SW480 (cell line): ENCODE data around the gene FLACC1.

Source experiments
- DNase-seq: peaks from one replicate; pipeline ENCODE4 v3.0.0-alpha.2; 2016; ENCODE audit warnings: low spot score

Gene FLACC1

DNA sequence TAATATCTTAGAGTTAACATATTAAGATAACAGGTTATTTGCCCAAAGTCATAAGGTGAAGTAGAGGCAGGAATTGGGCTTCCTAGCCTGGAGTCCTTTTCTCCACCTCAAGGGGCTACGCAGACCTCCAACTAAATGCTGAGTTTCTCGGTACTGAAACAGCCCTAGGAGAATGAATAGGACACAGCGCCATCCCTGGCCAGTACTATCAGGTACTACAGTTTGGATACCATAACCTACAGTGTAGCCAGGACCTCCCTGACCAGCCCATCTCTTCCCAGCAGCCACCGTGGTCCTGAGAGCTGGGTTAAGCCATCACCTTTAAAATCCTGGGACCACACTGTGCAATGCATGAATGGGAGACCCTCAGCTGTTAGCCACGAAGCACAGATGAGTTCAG lies 81.2 kb downstream of the FLACC1 start:
- DNase-seq = no peak

DNA sequence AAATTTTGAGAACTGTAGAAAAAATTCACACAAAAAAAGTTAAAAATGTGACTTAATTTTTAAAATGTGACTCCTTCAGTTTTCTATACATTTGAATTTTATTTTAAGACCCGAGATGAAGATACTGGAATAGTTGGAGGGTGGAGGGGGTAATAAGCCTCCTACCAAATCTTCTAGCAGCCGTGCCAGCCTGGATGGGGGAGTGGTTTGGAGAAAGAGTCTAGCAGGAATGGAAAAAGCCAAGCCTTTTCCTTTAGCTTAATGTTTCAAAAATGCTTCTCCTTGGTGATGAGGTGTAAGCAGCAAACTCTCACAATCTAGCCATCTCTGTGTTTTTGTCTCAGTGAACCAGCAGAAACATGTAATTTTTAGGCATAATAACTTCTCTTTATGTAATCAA lies 82.1 kb downstream of the FLACC1 start:
- DNase-seq = no peak

DNA sequence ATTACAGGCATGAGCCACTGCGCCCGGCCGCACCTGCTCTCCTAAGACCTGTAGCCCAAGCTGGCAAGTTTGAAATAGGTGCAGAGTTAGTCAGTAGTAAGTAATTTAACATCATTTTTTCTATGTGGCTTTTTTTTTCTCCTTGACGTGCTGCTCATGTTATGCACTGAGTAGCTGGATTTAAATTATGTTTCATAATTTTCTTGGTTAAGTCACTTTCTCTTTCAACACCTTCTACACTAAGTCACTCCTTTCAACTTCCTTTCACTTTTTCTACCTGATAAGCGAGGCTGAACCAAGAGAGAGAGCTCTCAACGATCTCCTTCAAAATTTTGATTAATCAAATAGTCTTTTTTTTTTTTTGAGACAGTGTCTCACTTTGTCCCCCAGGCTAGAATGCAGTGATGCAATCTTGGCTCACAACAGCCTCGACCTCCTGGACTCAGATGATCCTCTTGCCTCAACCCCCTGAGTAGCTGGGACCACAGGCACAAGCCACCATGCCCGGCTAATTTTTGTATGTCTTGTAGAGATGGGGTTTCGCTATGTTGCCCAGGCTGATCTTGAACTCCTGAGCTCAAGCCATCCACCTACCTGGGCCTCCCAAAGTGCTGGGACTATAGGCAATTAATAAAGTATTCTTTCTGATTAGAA lies 83.7 kb downstream of the FLACC1 start:
- no peak for DNase-seq

DNA sequence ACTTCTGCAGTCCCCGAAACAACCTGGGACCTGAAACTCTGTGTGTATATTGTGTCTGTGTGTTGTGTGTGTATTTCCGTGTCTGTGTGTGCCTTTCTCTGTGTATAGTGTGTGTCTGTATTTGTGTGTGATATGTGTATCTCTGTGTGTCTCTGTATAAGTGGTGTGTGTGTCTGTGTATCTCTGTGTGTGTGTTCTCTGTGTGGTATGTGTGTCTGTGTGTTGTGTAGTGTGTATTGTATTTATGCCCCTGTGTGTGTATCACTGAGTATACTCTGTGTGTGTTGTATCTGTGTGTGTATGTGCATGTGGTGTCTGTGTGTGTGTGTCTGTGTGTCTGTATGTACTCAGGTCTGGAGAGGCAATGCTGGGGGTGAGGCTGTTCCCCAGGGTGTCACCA lies 85.2 kb downstream of the FLACC1 start:
- no peak for DNase-seq

DNA sequence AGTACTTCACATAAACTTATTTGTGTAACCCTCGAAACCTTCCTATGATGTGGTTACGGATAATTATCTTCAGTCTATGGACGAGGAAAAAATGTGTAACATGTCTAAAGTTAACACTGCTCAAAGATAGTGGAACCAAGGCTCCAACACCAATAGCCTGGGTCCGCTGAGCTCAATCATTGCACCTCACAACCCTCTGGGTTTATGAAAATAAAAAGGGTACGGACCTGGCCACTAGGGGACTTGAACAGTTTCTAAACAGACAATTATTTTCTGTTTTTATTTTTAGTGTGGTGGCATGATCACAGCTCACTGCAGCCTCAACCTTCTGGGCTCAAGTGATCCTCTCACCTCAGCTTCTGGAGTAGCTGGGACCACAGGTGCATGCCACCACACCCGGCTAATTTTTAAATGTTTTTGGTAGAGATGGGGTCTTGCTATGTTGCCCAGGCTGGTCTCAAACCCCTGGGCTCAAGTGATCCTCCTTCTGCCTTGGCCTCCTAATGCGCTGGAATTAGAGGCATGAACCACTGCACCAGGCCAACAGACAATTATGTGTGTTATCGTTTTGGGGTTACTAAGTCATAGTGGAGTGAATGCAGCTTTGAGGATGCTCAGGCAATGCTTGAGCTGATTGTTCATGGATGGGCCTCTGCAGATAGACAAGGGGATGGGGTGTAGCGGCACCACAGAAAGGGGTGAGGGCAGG lies 86.7 kb downstream of the FLACC1 start:
- no peak for DNase-seq

DNA sequence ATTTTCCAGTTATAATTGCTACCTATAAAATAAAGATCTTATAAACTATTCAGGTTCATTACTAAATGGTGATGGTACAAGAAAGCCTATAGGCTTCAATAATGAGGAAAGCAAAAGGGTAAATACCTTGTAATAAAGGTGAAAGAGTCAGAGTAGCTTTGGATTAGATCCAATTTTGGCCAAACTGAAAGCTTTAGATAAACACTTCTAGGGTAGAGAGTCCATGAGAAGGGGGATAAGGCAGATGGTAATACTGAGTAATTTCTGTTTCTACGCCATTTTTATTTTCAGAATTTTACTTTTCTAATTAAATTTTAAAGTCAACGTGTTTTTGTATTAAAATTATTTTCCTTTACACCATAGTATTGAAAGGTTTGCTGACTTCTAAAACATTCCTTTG lies 87.4 kb downstream of the FLACC1 start:
- DNase-seq = no peak

DNA sequence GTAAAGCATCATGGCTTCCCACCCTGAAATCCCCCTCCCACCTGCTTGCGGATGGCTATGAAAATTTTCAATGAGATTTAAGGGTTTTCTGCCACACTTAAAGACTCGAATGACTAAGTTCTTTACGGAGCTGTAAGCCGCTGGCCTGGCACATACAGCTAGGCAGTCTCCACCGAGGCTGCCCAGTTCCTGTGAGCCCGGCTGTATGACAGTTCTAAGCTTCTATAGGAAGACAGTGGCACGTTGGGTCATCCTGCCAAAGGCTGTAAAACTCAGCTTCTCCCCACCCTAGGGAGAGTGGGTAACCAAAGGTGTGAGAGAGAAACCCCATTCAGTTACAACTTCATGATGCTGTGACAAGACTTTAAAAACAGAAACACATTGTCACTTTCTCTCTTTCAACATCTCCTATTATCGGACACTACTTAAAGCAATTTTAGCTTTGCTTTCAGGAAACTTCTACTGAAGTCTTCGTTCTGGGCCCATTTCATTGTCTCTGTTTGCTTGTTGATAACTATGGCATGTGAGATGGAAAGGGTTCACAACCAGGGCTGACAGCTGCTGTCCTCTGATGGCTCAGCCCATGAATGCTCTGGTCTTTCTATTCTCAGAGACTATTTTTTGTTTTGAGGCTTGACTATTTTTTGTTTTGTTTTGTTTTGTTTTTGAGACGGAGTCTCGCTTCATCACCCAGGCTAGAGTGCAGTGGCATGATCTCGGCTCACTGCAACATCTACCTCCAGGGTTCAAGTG lies 89.7 kb downstream of the FLACC1 start:
- no peak for DNase-seq

DNA sequence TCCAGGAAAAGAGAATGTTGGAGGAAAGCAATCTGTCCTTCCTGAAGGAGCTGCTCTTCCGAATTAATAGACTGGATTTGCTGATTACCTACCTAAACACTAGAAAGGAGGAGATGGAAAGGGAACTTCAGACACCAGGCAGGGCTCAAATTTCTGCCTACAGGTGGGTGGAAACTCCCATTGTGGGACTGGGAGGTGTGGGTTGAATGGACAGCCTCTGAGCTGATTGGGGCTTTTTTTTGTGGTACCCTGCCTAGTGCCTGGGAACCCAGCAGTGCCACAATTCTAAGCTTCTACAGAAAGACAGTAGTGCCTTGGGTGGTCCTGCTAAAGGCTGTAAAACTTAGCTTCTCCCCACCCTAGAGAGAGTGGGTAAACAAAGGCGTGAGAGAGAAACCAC lies 90.5 kb downstream of the FLACC1 start:
- no peak for DNase-seq

DNA sequence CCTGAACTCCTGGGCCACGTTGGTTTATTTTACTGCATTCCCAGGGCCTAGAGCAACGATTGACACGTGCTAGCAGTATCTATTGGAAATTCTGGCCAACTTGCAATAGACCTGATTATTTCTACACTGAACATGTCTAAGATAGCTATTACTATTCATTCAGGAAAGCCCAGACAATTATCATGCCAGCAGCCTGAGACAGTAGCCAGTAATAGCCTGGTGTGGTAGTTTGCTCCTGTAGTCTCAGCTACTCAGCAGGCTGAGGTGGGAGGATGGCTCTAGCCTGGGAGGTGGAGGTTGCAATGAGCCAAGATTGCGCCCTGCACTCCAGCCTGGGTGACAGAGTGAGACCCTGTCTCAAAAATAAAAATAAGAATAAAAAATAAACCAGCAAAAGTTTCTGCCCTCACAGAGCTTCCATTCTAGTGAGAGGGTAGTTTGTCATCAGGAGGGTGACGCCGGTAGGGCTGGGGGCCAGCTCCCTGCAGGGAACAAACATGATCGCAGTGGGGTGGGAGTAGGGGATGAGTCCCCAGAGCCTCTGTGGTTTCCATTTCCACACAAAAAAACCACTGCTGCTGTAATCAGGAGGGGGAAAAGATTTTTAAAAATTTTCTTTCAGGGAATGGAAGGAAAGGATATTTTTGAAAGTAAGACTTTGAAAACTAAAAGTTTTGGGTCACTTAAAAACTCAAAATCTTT lies 92.5 kb downstream of the FLACC1 start:
- no peak for DNase-seq

DNA sequence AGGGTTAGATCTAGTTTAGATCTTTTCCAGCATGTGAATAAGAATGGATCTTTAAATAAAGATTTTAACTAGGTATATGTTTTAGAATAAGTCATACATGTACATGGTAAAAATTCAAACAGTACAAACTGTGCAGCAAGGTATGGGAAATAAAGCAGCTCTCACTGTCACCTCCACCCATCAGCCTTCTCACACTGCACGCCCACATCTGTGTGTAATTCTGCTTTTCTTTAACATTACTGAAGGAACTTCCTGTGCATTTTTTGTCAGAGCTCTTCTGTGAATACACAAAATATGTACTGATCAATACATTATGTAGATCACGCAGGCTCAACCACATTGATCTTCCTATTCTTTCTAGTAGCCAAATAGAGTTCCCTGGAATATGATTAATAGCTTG lies 93.4 kb downstream of the FLACC1 start:
- no peak for DNase-seq

DNA sequence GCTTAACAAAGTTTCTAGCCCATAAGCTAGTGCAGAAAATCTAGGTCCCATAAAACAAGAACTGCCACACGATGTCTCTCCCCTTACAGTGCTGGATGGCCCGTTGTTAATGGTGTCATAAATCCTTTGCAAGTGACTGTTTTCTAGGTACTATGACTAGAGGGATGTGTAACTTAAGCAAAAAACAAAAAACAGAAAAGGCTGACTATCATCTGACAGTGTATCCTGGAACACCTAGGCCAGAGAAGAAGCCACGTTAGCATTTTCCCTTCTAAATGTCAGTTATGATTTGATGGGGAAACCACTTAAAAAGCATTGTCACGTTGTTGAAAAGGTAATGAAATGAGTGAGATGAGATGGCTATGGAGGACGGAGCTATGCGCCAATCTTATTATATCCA lies 94.4 kb downstream of the FLACC1 start:
- DNase-seq = no peak

DNA sequence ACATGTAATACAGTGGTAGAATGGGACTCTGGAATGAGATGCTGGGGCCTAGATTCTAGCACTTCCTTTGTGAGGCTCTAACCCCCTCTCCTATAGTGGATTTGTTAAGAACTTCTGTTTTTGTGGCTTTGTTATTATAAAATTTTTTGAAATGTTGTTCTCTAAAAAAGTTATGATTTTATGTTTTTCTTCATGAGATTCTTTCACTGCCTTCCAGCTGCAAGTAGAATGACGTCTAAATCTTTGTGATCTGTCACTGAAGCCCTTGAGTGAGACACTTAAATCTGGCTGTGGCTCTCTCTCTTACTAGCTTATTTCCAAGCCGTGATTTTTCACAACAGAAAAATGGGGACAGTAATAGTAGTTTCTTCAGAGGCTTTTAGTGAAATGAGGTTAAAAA lies 95.2 kb downstream of the FLACC1 start:
- no peak for DNase-seq

DNA sequence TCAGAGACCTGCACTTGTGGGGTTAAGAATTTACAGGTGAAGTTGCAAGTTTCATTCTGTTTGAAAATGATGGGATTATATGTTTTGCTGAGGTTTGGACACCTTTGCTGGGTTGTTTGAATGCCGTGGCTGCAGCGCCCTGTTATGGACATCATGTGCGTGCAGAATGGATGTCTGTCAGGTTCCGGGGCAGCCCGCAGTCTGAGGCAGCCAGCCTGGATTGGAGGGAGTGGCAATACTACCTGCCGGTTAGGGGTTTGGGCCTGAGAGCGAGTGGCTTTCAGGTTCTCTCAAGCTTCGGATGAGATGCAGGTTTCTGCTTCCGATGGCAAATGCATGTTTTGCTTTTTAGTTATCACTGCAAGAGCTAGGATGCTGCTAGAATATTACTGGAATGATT lies 95.7 kb downstream of the FLACC1 start:
- DNase-seq = no peak

DNA sequence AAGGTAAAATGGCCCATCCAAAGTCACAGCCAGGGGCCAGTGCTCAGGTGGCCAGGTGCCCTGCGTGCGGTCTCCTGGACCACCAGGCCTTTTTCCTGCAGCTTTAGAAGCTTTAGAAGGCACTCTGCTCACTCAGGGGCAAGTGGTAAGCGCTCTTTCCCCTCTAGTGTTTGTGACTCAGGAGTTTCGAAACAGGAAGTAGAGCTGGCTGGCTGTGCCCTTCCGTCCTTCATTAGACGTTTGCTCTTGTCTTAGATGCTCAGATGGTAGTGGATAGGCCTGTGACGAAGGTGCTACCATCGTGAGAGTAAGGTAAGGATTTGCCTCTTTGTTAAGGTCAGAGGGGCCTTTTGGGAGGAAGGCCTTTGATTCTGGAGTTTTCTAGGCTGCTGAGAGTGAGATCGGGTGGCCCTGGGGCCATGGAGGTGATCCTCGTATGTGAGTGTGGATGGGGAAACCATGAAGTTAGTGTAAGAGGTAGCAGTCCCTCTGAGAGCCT lies 96.8 kb downstream of the FLACC1 start, which contains the start of gene CASP8:
CASP8 (plus strand) TSS at position 235 of the 499 bp plus-strand sequence. CDS start 5,951 bp downstream, outside the sequence.
- DNase-seq = no peak

DNA sequence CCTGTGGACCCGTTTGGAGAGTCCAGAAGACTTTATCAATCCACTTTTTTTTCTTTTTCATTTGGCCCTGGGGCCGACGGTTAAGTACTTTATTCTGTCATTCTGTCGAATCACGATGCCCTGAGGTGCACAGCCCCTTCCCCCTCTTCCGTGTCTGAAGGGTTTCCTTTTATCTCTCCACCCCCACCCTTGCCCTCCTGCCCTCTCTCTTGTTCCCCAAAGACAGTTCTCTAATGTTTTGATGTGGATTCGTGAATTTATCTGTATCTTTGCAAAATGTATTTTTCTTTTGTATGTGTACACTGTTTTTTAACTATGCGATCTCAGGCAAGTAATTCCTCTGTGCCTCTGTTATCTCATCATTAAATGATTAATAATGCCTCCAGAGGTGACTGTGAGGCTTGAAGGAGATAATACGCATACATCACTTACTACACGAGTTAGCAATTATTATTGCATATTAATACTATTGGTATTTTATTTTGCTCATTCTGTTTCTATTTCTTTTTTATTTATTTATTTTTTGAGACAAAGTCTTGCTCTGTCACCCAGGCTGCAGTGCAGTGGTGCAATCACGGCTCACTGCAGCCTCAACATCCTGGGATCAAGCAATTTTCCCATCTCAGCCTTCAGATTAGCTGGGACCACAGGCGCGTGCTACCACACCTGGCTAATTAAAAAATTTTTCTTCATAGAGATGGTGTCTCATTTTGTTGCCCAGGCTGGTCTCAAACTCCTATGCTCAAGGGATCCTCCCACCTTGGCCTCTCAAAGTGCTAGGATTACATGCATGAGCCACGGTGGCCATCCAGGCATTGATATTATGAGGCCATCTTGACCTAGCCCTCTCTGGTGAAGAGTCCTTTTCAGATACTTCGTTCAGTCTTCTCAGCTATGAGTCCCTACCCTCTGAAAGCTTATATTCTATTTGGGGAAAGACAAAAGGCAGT lies 98.2 kb downstream of the FLACC1 start:
- DNase-seq = no peak

DNA sequence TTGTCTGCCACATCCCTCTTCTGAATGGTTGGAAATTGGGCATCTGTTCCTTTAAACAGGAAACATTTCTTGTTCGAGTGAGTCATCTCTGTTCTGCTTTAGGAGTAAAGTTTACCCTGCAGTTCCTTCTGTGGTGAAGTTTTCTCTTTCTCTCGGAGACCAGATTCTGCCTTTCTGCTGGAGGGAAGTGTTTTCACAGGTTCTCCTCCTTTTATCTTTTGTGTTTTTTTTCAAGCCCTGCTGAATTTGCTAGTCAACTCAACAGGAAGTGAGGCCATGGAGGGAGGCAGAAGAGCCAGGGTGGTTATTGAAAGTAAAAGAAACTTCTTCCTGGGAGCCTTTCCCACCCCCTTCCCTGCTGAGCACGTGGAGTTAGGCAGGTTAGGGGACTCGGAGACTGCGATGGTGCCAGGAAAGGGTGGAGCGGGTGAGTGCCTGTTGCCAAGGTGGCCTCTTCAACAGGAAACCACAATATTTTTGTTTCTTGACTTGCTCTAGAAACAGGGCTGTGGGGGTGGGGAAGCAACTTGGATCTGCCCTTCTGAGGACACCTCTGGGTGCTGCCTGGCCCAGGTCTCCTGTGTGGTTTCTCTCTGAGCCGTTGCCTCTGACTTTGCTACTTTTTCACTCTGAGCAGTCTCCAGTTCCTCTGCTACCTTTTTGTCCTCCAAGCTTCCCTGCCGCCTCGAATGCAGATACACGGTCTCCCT lies 99.0 kb downstream of the FLACC1 start:
- peak; percentile 88 for DNase-seq

DNA sequence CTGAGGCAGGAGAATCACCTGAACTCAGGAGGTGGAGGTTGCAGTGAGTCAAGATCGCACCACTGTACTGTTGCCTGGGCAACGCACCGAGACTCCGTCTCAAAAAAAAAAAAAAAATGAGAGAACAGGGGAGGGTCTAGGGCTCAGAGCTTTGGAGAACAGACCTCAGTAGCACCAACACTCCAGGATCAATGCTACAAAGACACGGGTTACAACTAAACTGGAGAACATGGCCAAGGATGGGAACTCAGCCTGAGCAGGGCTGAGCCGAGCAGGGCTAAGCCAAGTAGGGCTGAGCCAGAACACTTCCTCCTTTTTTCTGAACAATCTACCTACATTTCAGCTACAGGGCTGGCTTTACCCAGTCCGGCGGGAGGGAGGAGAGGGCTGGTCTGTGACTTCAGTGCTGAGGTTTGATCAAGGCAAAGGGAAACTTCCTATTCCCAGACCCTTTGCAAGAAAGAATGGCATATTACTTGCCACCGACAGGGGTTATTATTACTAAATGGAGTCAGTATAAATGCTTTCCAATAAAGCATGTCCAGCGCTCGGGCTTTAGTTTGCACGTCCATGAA lies 99.7 kb downstream of the FLACC1 start:
- DNase-seq = peak; percentile 49

DNA sequence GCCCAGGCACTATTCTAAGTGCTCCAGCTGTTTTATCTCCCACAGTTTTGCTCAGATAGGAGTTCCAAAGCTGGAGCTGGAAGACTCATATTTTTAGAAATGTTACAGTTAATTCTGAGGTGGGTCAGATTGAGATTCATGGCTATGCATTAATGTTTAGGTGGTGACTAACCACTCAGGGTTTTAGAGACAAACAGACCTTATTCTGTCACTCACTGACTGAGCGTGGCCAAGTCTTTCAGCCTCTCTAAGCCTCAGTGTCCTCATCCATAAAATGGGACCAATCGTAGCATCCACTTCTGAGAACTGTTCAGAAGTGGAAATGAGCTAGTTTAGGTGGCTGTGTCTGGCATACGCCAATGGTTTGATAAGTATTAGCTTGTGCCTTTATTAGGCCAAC lies 101.1 kb downstream of the FLACC1 start:
- DNase-seq = no peak

DNA sequence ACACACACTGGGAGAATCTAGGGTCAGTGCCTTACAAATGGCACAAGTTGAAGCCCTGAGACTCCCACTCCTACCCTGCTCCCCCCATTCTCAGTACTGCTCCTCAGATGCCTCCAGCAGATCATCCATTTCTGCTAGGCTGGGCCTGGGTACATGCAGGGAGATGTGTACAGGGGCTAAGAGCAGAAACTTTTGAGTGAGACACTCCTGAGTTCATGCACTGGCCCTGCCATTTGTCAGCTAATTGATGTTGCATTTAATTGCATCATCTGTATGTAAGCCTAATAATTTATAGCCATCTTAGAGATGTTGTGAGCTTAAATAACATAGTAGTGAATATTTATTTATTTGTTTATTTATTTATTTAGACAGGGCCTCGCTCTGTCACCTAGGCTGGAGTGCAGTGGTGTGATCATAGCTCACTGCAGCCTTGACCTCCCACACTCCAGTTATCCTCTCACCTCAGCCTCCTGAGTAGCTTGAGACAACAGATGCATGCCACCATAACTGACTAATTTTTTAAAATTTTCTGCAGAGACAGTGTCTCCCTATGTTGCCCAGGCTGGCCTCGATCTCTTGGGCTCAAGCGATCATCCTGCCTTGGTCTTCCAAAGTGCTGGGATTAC lies 101.6 kb downstream of the FLACC1 start:
- DNase-seq = peak; percentile 58
